HG03457 (cell line): ENCODE measurements around the gene DISC1.
A peak's percentile ranks its signal among the peaks of the same experiment; 100 is the strongest.
"Not testable (repeated sequence)": the region's sequence is repeated elsewhere in the genome, so short reads cannot be mapped to it uniquely, and the experiment has no call there.

Experiments
- ATAC-seq: cut with Tn5 transposase; IDR thresholded peaks from one replicate; pipeline ENCODE4 v1.9.1; 2021; ENCODE audit warnings: moderate number of reproducible peaks; ENCODE audit not compliant: unreplicated experiment

DISC1 gene

DNA sequence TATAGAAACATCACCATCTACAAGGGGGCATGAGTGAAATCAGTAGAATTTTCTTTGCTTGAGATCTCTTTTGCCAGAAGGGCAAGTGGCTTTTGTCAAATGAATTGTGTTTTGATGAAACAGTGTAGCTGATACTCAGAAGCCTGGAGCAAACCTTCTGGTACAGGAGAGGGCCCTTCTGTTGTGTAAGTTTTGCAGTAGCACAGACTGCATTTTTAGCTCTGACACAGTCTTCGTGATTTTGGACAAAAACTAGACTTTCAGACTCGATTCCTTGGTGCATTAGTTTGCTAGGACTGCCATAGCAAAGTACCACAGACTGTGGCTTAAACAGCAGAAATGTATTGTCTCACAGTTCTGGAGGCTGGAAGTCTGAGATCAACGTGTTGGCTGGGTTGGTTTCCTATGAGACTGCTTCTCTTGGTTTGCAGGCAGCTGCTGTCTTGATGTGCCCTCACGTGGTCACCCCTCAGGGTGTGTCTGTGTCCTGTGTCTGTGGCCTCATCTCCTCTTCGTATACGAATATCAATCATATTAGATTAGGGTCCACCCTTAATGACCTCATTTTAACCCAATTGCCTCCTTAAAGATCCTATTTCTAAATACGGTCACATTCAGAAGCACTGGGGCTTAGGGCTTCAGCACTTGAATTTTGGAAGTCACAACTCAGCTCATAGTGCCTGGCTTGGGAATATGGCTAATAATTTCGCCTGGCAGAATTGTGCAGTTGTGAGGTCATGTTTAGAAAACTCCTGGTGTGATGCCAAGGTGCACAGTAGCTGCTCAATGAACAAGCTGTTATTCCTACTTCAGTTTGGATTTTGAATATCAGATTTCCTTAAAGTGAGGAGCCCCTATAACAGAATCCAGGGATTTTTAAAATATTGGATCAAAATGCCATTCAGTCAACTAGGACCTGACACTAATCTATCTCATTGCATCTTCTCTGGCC is 21.2 kb upstream of the DISC1 start:
- no peak for ATAC-seq

DNA sequence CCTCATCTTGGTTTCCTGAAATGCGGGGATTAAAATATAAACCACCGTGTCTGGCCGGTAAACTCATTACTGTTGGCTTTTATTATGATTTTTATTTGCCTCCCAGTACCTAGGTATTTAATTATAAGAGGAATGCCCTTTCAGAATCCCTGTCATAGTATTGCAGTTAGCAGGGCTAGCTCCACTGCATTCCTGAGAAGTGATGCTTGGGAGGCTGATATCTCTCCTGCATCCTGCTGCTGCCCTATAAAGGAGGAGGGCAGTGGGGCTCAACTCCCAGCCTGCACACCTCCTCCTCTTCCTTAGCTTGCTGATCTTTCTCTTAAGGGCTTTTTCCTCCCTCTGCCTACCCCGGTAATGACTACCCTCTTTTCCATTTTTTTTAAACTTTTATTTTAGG is 19.9 kb upstream of the DISC1 start:
- ATAC-seq = no peak

DNA sequence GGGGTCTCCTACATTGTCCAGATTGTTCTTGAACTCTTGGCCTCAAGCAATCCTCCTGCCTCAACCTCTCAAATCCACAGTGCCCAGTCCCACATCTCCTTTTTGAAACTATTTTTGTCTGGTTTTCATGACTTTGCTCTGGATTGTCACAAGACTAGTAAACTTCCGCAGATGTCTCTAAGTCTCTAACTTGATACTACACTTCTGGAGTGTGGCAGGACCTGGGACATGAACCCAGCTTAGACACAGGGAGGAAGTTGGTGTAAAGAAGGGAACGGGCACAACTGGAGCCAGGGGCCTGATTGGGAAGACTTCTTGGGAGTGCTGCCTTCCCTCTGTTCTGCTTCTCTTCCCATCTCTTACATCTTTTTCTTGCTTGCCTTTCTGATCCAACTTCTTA is 16.2 kb upstream of the DISC1 start:
- ATAC-seq = no peak

- ATAC-seq = no peak
Measured at GRCh38 chr1:231611111-231611510, 15.5 kb upstream of the DISC1 start.

DNA sequence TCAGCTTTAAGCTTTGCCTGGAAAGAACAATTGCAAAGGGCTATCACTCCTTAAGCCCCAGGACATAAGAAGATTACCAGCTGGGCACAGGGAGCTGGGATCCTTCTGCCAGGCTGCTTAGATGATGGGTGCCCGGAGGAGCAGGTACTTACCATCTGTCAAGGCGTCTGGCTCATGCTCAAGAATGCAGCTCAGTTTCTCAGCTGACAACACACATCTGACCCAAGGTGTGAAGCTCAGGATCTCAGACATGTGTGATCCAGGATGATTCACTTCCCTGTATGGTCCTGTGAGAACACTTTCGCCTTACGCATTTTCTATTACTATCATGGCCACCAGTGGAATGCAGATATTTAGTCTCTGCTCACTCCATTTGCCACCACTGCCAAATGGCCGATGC is 14.7 kb upstream of the DISC1 start:
- no peak for ATAC-seq

DNA sequence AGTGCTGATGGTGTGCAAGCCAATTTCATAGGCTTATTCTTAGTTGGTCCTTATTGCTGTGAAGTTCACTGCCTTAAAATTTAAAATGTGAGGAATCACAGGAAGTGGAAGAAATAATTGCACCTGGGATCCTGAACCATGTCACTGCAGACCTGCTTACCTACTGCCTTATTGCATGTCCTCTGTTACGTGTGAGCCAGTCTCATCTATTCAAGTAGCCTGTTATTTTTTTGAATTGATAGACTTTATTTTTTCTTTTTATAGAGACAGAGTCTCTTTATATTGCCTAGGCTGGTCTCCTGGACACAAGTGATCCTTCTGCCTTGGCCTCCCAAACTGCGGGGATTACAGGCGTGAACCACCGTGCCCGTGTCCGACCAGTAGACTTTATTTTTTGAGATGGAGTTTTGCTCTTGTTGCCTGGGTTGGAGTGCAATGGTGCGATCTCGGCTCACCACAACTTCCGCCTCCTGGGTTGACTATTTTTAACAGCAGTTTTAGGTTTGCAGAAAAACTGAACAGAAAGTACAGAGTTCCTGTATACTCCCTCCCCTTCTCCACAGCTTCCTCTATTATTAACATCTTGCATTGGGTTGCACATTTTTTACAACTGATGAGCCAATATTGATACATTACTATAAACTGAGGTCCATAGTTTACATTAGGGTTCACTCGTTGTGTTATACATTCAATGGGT is 14.0 kb upstream of the DISC1 start:
- peak; percentile 95 for ATAC-seq

- no peak for ATAC-seq
Measured at GRCh38 chr1:231613419-231614349, 12.9 kb upstream of the DISC1 start.

- no peak for ATAC-seq
Measured at GRCh38 chr1:231616667-231617066, 9.9 kb upstream of the DISC1 start.

DNA sequence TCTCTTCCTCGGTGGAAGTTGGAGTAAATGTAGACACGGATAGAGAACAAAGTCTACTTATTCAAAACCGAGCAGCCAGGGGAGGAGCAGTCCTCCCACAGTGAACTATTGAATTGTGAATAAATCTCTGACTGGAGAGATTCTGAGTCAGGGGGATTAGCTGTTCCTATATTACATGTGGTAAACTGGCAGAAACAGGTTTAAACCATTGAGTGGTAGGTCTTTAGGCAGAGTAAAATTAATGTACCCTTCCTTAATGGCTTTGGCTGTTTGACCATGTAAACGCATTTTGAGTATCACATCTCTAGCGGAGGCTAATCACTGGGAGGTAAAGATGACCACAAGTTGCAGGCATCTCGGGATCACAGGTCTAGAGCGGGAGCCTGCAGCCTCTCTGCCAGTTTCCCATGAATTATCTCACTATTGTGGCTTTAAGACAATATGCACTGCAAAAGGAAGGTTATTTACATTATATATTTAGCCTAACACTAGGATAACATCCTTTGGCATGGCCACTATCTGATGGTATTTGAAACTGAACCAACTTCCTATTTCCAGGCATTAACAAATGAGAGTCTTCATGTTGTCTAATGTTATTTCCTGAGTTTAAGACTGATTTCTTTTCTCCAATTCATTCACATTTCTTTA is 7.9 kb upstream of the DISC1 start:
- no peak for ATAC-seq

DNA sequence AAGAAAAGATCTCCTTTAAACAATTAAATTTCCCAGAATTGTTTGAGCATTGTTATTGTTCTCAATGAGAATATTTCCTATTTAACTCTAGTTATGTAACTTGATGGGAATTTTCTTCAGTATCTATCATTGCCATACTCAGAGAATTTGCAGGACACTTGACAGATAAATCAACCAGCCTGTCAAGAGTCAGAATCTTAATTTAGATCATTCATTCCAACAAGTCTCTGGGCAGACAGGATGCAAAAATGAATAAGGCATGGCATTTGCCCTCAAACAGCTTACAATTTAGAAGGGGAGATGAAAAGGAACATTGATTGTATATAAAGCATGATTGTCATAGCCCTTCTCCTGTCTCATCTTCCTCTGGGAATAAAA is 7.3 kb upstream of the DISC1 start:
- no peak for ATAC-seq

- not testable (repeated sequence) for ATAC-seq
Measured at GRCh38 chr1:231625042-231625441, 1.5 kb upstream of the DISC1 start.

DNA sequence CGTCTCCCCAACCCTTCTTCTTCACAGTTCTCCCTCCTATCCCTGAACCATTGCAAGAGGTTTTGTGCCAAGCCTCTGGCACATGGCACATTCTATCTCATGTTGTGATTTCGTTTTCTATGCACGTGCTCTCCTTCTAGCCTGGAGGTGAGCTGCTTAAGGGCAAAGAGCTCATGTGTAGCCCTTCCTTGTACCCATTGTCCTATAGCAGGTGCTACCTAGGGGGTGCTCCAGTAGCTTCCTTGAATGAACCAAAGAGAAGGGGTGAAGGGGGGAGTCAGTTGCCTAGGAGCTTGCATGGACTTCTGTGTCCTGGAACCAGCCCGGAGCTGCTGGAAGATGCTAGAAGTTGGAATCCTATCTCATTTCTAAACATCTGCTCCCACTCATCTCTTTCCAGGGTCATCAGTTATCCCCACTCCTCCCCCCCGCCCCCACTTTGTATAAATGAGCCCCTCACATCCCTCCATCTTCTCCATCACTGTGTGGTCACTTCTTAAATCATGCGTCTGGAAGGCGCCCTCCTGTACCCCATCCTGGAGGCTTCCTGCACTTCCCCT is 535 bp upstream of the DISC1 start:
- ATAC-seq = no peak

DNA sequence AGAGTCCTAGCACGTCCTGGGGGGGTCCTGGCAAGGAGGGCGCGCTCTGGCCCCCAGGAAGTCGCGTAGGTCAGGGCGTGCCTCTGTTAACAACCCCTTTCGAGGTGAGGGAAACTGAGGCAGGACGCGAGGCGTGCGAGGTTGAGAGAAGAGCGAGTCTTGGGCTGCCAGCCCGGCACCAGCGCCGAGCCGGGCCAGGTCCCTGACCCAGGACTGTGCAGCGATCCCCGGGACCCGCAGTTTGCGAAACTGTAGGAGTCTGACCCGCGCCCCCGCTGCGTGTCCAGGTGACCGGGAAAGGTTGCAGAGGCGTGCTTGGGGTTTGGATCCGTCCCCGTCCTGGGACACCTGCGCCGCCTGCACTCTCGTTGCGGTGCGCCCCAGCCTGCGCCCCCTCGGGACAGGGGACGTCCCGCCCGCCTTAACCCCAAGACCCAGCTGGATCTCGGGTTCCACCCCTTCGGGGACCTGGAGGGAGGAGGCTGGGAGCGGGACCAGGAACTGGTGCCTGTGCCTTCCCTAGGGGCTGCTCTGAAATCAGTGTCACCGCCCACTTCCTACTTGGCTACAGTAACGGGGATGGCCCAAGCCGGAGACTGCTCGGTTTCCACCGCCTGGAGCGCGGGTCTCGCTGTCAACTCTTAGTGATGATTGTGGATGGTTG is 493 bp downstream of the DISC1 start:
- no peak for ATAC-seq

DNA sequence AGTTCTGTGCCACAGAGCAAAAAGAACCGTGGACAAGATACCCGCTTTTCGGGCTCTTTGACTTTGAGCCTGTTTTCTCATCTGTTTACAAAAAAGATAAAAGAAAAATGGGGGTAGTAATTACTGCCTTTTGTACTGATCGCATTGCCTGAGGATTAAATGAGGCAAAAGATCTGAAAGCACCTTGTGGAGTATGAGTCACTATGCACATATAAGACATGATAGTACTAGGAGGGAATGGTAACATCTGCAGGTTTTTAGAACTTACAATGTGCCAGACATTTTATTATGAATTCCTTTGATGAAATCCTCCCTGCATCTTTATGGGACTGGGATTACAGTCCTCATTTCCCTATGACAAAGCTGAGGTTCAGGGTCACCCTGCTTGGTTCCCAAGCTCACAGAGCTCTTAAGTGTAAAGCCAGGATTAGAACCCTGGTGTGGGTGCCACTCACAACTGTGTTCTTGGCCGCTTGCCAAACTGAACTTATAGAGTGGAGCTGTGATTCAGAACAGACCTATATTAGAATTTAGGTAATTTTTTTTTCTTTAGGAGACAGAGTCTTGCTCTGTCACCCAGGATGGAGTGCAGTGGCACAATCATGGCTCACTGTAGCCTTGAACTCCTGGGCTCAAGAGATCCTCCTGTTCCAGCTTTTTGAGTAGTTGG is 1.8 kb downstream of the DISC1 start:
- ATAC-seq = no peak

DNA sequence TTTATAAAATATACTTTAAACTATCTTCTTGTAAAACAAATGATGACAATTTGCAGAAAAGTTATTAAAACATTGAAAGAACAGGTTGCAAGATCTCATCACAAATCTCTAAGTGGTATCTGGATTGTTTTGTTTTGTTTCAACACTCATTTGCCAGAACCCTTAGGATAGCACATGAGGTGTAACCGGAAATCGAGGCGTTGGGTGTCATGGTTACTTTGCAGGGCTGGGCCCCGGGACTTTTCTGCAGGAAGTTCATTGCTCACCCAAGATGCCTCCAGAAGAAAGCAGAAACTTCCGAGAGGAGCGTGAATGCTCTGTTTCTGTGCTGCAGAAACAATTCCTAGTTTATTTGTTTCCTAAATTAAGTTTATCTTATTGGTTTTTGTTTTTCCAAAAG is 2.5 kb downstream of the DISC1 start:
- no peak for ATAC-seq

- ATAC-seq = no peak
Measured at GRCh38 chr1:231630558-231631205, 4.1 kb downstream of the DISC1 start.

- ATAC-seq = no peak
Measured at GRCh38 chr1:231631717-231632116, 5.1 kb downstream of the DISC1 start.

GRCh38 chr1:231632119-231632518 is 5.5 kb downstream of the DISC1 start:
- no peak for ATAC-seq
